C4-2B (cell line): Measurements from ENCODE around the gene ATP11A.
"Not testable (repeated sequence)": the region's sequence is repeated elsewhere in the genome, so short reads cannot be mapped to it uniquely, and the experiment has no call there.

Experiments
- H3K27ac ChIP-seq: fragments of 450-650 bp; 2 replicates; pipeline ENCODE4 v1.5.1; 2017
- CTCF ChIP-seq: fragments of 450-650 bp; conservative IDR thresholded peaks from 2 replicates; pipeline ENCODE4 v1.5.1; 2017; ENCODE audit warnings: mild to moderate bottlenecking
- ZFX ChIP-seq: fragments of 450-650 bp; IDR thresholded peaks from 2 replicates; pipeline ENCODE4 v1.6.1; 2017

The ATP11A gene

GRCh38 chr13:112680741-112681360, 9.0 kb upstream of the ATP11A start:
- TF ChIP-seq ZFX = no peak
- TF ChIP-seq CTCF = no peak
- no peak overlapping the region for H3K27ac ChIP-seq

DNA sequence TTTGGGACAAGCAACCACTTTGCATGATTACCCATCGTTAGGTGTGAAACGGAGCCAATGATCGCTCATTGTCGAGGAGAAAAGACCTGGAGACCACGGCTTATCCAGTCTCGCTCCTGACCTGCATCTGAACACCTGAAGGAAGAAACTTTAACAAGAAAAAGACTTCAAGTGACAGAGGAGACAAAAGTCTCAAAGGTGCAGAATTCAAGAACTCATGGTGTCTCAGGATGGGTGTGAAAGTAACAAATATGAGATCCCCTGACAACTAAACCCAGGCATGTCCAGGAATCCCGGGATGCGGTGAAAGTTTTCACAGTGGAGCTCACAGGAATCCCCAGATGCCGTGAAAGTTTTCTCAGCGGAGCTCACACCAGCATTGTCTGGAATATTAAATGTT, 6.3 kb upstream of the ATP11A start:
- TF ChIP-seq ZFX (no peak), CTCF (no peak)
- no peak overlapping the region for H3K27ac ChIP-seq

- TF ChIP-seq ZFX = no peak
- TF ChIP-seq CTCF = no peak
- H3K27ac ChIP-seq = no peak overlapping the region
These were observed 5.6 kb upstream of the ATP11A start for GRCh38 chr13:112684071-112684845.

- H3K27ac ChIP-seq = not testable (repeated sequence)
These were observed 4.5 kb upstream of the ATP11A start for GRCh38 chr13:112685189-112685805.

DNA sequence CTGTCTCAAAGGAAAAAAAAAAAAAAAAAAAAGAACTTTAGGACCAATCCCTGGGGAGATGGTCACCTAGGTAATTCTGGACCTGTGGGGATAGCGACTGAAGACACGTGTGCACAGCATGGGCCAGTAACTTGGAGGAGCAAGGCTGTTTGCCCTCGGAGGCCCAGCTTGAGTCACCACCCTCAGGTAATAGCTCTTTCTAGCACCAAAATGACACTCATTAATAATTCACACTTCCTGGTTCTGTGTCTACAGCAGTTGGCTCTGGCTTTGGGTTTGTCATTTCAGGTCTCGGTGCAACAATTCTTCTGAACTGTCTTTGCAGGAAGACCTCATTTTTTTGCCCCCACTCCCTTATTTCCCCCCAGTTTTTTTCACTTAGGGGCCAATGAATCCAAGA, 3.9 kb upstream of the ATP11A start:
- TF ChIP-seq CTCF = no peak
- no peak for TF ChIP-seq ZFX
- H3K27ac ChIP-seq = no peak overlapping the region

GRCh38 chr13:112686364-112686763, 3.5 kb upstream of the ATP11A start:
- TF ChIP-seq ZFX (no peak), CTCF (no peak)
- H3K27ac ChIP-seq = no peak overlapping the region

DNA sequence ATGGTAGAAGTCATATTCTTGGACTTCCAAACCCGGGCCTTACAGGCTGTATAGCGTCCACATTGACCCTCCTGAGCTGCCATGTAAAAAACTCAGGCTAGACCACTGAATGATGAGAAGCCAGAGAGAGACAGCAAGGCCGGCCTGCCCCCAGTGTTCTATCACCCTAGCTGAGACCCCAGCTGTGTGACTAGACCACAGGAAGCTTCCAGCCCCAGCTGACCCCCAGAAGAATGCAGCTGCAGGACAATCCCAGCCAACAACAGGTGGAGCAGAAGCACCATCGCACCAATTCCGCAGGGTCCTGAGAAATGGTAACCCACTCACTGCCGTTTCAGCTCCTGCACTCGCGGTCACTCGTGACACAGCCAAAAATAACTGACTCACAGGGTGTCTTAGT, 2.9 kb upstream of the ATP11A start:
- no peak overlapping the region for H3K27ac ChIP-seq
- TF ChIP-seq ZFX (no peak), CTCF (no peak)
